HepG2 (cell line): ENCODE data around the gene RBM18. TPM values are rescaled to one million over a fixed set of nuclear protein-coding genes. Genes with fewer than 3 reads are reported as not detected.

Experiments
- LBX2 ChIP-seq: sonication (generic); formaldehyde crosslinking; IDR thresholded peaks from 2 replicates; pipeline ENCODE4 v1.5.0; 2020; ENCODE audit warnings: missing genetic modification reagents, mild to moderate bottlenecking, borderline replicate concordance
- MBNL3 ChIP-seq: fragments of 250-450 bp; sonication (Bioruptor Pico); conservative IDR thresholded peaks from 2 replicates; pipeline ENCODE4 v1.8.0; 2022; ENCODE audit warnings: mild to moderate bottlenecking, inconsistent platforms
- MXD4 ChIP-seq: IDR thresholded peaks from 2 replicates; pipeline ENCODE4 v1.6.1; 2016; ENCODE audit warnings: mild to moderate bottlenecking, missing biosample characterization, missing genetic modification reagents
- NR0B2 ChIP-seq: sonication (generic); formaldehyde crosslinking; IDR thresholded peaks from 2 replicates; pipeline ENCODE4 v1.4.0; 2020; ENCODE audit warnings: mild to moderate bottlenecking, missing genetic modification reagents
- NR3C1 ChIP-seq: sonication (generic); formaldehyde crosslinking; IDR thresholded peaks from 2 replicates; pipeline ENCODE4 v1.4.0; 2020; ENCODE audit warnings: missing genetic modification reagents
- NRL ChIP-seq: sonication (generic); formaldehyde crosslinking; IDR thresholded peaks from 2 replicates; pipeline ENCODE4 v1.5.0; 2020; ENCODE audit warnings: missing genetic modification reagents, mild to moderate bottlenecking, moderate library complexity, borderline replicate concordance
- PHB2 ChIP-seq: fragments of 450-650 bp; IDR thresholded peaks from 2 replicates; pipeline ENCODE4 v1.6.1; 2018; ENCODE audit not compliant: partially characterized antibody
- PHF21A ChIP-seq: sonication (generic); formaldehyde crosslinking; IDR thresholded peaks from 2 replicates; pipeline ENCODE4 v1.5.0; 2020; ENCODE audit warnings: mild to moderate bottlenecking, missing genetic modification reagents
- RARG ChIP-seq: sonication (generic); formaldehyde crosslinking; IDR thresholded peaks from 2 replicates; pipeline ENCODE4 v1.4.0; 2020; ENCODE audit warnings: low read depth, mild to moderate bottlenecking, missing genetic modification reagents
- RORA ChIP-seq: sonication (generic); formaldehyde crosslinking; IDR thresholded peaks from 2 replicates; pipeline ENCODE4 v1.5.0; 2020; ENCODE audit warnings: mild to moderate bottlenecking, missing genetic modification reagents, moderate library complexity
- SMAD3 ChIP-seq: sonication (generic); formaldehyde crosslinking; IDR thresholded peaks from 2 replicates; pipeline ENCODE4 v1.4.0; 2020; ENCODE audit warnings: missing genetic modification reagents
- SOX5 ChIP-seq: IDR thresholded peaks from 2 replicates; pipeline ENCODE4 v1.6.1; 2016; ENCODE audit warnings: borderline replicate concordance
- TEAD3 ChIP-seq: optimal IDR thresholded peaks from 2 replicates; pipeline ENCODE3; 2016; ENCODE audit warnings: borderline replicate concordance
- XBP1 ChIP-seq: sonication (generic); formaldehyde crosslinking; IDR thresholded peaks from 2 replicates; pipeline ENCODE4 v1.5.0; 2020; ENCODE audit warnings: missing genetic modification reagents
- ZBTB4 ChIP-seq: sonication (generic); formaldehyde crosslinking; IDR thresholded peaks from 2 replicates; pipeline ENCODE4 v1.4.0; 2020; ENCODE audit warnings: missing genetic modification reagents, mild to moderate bottlenecking, borderline replicate concordance
- ZKSCAN8 ChIP-seq: IDR thresholded peaks from 2 replicates; pipeline ENCODE4 v1.6.1; 2016; ENCODE audit warnings: borderline replicate concordance, missing genetic modification reagents, missing compliant biosample characterization
- ZNF160 ChIP-seq: sonication (generic); formaldehyde crosslinking; IDR thresholded peaks from 2 replicates; pipeline ENCODE4 v1.8.0; 2022; ENCODE audit warnings: mild to moderate bottlenecking, inconsistent platforms, missing genetic modification reagents
- ZNF280D ChIP-seq: sonication (generic); formaldehyde crosslinking; IDR thresholded peaks from 2 replicates; pipeline ENCODE4 v1.5.1; 2020; ENCODE audit warnings: mild to moderate bottlenecking, missing genetic modification reagents
- ZNF570 ChIP-seq: sonication (generic); formaldehyde crosslinking; IDR thresholded peaks from 2 replicates; pipeline ENCODE4 v1.4.0; 2020; ENCODE audit warnings: mild to moderate bottlenecking, missing genetic modification reagents, borderline replicate concordance
- ZNF766 ChIP-seq: sonication (generic); formaldehyde crosslinking; IDR thresholded peaks from 2 replicates; pipeline ENCODE4 v1.5.0; 2020; ENCODE audit warnings: missing genetic modification reagents, borderline replicate concordance
- ZNF879 ChIP-seq: sonication (generic); formaldehyde crosslinking; IDR thresholded peaks from 2 replicates; pipeline ENCODE4 v1.8.1; 2023; ENCODE audit warnings: missing genetic modification reagents
- polyA plus RNA-seq, 8 experiments: library from polyadenylated mRNA; depleted of rRNA in 3 of 8; stranded (reverse) in 7 of 8; unstranded in 1 of 8; fragments of >200 nt; fragmentation: Illumina TruSeq in 4 of 8; extraction: Trizol in 4 of 8; gene quantifications; 2 replicates each; pipeline versions ENCODE4 v1.2.1 to v1.2.3, GENCODE V29; 2011 to 2016; ENCODE audit warnings: low read depth in 4 of 8, missing spikeins in 1 of 8, mixed read lengths in 1 of 8; ENCODE audit not compliant: insufficient read depth in 1 of 8
- total RNA-seq, 5 experiments: library from RNA; depleted of rRNA; stranded (reverse); fragments of >200 nt; fragmentation: Illumina TruSeq; extraction: Trizol; gene quantifications; 2 replicates each; pipeline ENCODE4 v1.2.3, GENCODE V29; 2016; ENCODE audit warnings: low read depth in 1 of 5

RBM18 gene
- total and polyA plus RNA-seq, 2 of the 13 experiments (the other 11 are each of a cell fraction or from before 2014, with no cell fraction given), result 12.6 to 16.6 TPM

- TF ChIP-seq ZNF280D (CRISPR knock-in tag), result no peak
- no peak for TF ChIP-seq RORA
- TF ChIP-seq MXD4 (CRISPR knock-in tag), result peak; percentile 86
- TF ChIP-seq ZNF160 (CRISPR knock-in tag), result no peak
- TF ChIP-seq ZNF879 (CRISPR knock-in tag), result no peak
- TF ChIP-seq NR3C1 (CRISPR knock-in tag), result no peak
- TF ChIP-seq ZNF570 (CRISPR knock-in tag), result 0 out of 2 replicates have a peak, but pooled peaks have one; percentile 24
- no peak; the same call in 1 of the 2 replicates for TF ChIP-seq XBP1 (CRISPR knock-in tag)
- peak; percentile 8; the same call in 1 of the 2 replicates for TF ChIP-seq SOX5
- no peak for TF ChIP-seq ZKSCAN8 (CRISPR knock-in tag)
- no peak for TF ChIP-seq PHB2
- 0 out of 2 replicates have a peak, but pooled peaks have one; percentile 27 for TF ChIP-seq LBX2 (CRISPR knock-in tag)
- TF ChIP-seq ZNF766 (CRISPR knock-in tag), result peak; percentile 80; the same call in 1 of the 2 replicates
- peak; percentile 50; the same call in 1 of the 2 replicates for TF ChIP-seq NRL (CRISPR knock-in tag)
- no peak for TF ChIP-seq TEAD3 (CRISPR knock-in tag)
- no peak for TF ChIP-seq PHF21A (CRISPR knock-in tag)
- TF ChIP-seq ZBTB4 (CRISPR knock-in tag), result peak; percentile 17; the same call in 1 of the 2 replicates
- no peak for TF ChIP-seq MBNL3 (CRISPR knock-in tag)
- TF ChIP-seq RARG (CRISPR knock-in tag), result no peak
- no peak for TF ChIP-seq SMAD3
- TF ChIP-seq NR0B2, result peak; percentile 34; the same call in 1 of the 2 replicates
Measured at GRCh38 chr9:122213589-122214413, 50.8 kb downstream of the RBM18 start (continued).
